H1 (cell line): Measurements from ENCODE around the gene LMBR1. TPM values are rescaled to one million over a fixed set of nuclear protein-coding genes. Genes with fewer than 3 reads are reported as not detected.

ENCODE experiments used
- CTCF ChIA-PET: fragments of 300-600 bp; sonication (Branson Sonifier 250); formaldehyde crosslinking; loops from one replicate; lab custom pipeline; 2021; ENCODE audit not compliant: partially characterized antibody; lab: Charles Lee
- POLR2A ChIA-PET: fragments of 300-600 bp; sonication (Branson Sonifier 250); formaldehyde crosslinking; loops from one replicate; lab custom pipeline; 2021; ENCODE audit warnings: inconsistent platforms; ENCODE audit not compliant: partially characterized antibody; lab: Charles Lee
- DNase-seq, 2 experiments: peaks; one replicate each; pipeline versions ENCODE4 v3.0.0 to v3.0.0-alpha.2; 2010 to 2022; ENCODE audit warnings: low spot score in 2 of 2, low read depth in 1 of 2, mixed read lengths in 1 of 2
- FAIRE-seq: peaks from 2 replicates; lab custom pipeline; 2011; peaks lifted over from hg19 to GRCh38; lab: Jason Lieb, UNC
- H2AFZ ChIP-seq: 2 replicates; pipeline ENCODE4 v1.8.1; 2012; ENCODE audit warnings: low read length, inconsistent platforms
- H2AK5ac ChIP-seq: 2 replicates; pipeline ENCODE4 v1.6.1; 2013; ENCODE audit warnings: low read depth, low read length
- H2BK120ac ChIP-seq: replicated peaks from 2 replicates; pipeline ENCODE3; 2013; ENCODE audit warnings: low read depth, low read length, inconsistent platforms
- H2BK12ac ChIP-seq: 2 replicates; pipeline ENCODE4 v1.6.1; 2013; ENCODE audit warnings: low read depth, low read length
- H2BK15ac ChIP-seq: 2 replicates; pipeline ENCODE4 v1.6.1; 2013; ENCODE audit warnings: low read length
- H2BK20ac ChIP-seq: 2 replicates; pipeline ENCODE4 v1.6.1; 2013; ENCODE audit warnings: low read length
- H2BK5ac ChIP-seq: 2 replicates; pipeline ENCODE4 v1.6.1; 2013; ENCODE audit warnings: low read depth, low read length
- H3K14ac ChIP-seq: 2 replicates; pipeline ENCODE4 v1.6.1; 2013; ENCODE audit warnings: inconsistent platforms; ENCODE audit not compliant: insufficient read length
- H3K18ac ChIP-seq: 2 replicates; pipeline ENCODE4 v1.6.1; 2013; ENCODE audit warnings: low read length; ENCODE audit errors: extremely low read depth
- H3K23ac ChIP-seq: 2 replicates; pipeline ENCODE4 v1.6.1; 2013; ENCODE audit warnings: inconsistent platforms; ENCODE audit not compliant: insufficient read length
- H3K23me2 ChIP-seq: 2 replicates; pipeline ENCODE4 v1.6.1; 2013; ENCODE audit warnings: low read depth, low read length
- H3K27ac ChIP-seq: 2 replicates; pipeline ENCODE4 v1.6.1; 2011; ENCODE audit warnings: low read depth, low read length, inconsistent platforms
- H3K27me3 ChIP-seq, 4 experiments: replicated peaks in 1 of 4; 1 replicate in 1 of 4; 2 replicates in 3 of 4; pipeline versions ENCODE4 v1.6.1 to v1.8.1; 2011 to 2013; ENCODE audit warnings: low read length in 3 of 4, mild to moderate bottlenecking in 3 of 4, inconsistent platforms in 2 of 4, mixed read lengths in 2 of 4, moderate library complexity in 1 of 4; ENCODE audit not compliant: control insufficient read depth in 3 of 4, insufficient read depth in 3 of 4; ENCODE audit errors: extremely low read depth in 1 of 4
- H3K36me3 ChIP-seq, 4 experiments: 2 replicates each; pipeline versions ENCODE4 v1.6.1 to v1.8.1; 2011 to 2013; ENCODE audit warnings: mild to moderate bottlenecking in 4 of 4, low read length in 3 of 4, moderate library complexity in 2 of 4, control low read depth in 1 of 4, inconsistent platforms in 1 of 4; ENCODE audit not compliant: insufficient read depth in 4 of 4, control insufficient read depth in 2 of 4
- H3K4ac ChIP-seq: replicated peaks from 2 replicates; pipeline ENCODE3; 2013; ENCODE audit warnings: low read length, low read depth, mixed read lengths, inconsistent platforms; ENCODE audit not compliant: insufficient read length
- H3K4me1 ChIP-seq, 4 experiments: replicated peaks in 1 of 4; 1 replicate in 1 of 4; 2 replicates in 3 of 4; pipeline versions ENCODE4 v1.6.1 to v1.8.1; 2011 to 2013; ENCODE audit warnings: low read length in 3 of 4, inconsistent platforms in 2 of 4, mixed read lengths in 1 of 4; ENCODE audit not compliant: insufficient read depth in 4 of 4, control insufficient read depth in 3 of 4
- H3K4me2 ChIP-seq, 2 experiments: 2 replicates each; pipeline versions ENCODE4 v1.6.1 to v1.8.1; 2011 to 2013; ENCODE audit warnings: low read depth in 2 of 2, low read length in 2 of 2, control low read depth in 1 of 2, inconsistent platforms in 1 of 2, mild to moderate bottlenecking in 1 of 2; ENCODE audit not compliant: insufficient read depth in 1 of 2
- H3K4me3 ChIP-seq, 4 experiments: fragments of 200-600, 300-600 bp in 1 of 4; sonication (generic), shearing (Covaris generic), sonication (Bioruptor Twin) in 1 of 4; 2 replicates each; pipeline versions ENCODE4 v1.5.1 to v1.8.1; 2011 to 2016; ENCODE audit warnings: low read length in 4 of 4, low read depth in 3 of 4, control low read depth in 2 of 4, inconsistent platforms in 2 of 4, mild to moderate bottlenecking in 2 of 4, mixed read lengths in 1 of 4, moderate library complexity in 1 of 4; ENCODE audit not compliant: insufficient read depth in 2 of 4; ENCODE audit errors: extremely low read depth in 1 of 4
- H3K56ac ChIP-seq: replicated peaks from 2 replicates; pipeline ENCODE3; 2013; ENCODE audit warnings: low read depth, mild to moderate bottlenecking, mixed read lengths, low read length, inconsistent platforms; ENCODE audit not compliant: insufficient read length
- H3K79me1 ChIP-seq: 2 replicates; pipeline ENCODE4 v1.6.1; 2013; ENCODE audit warnings: low read depth, low read length, control low read depth
- H3K79me2 ChIP-seq, 2 experiments: 2 replicates each; pipeline versions ENCODE4 v1.6.1 to v1.8.1; 2012 to 2013; ENCODE audit warnings: low read length in 2 of 2, mild to moderate bottlenecking in 2 of 2, inconsistent platforms in 1 of 2; ENCODE audit not compliant: insufficient read depth in 2 of 2, control insufficient read depth in 1 of 2
- H3K9ac ChIP-seq, 4 experiments: replicated peaks in 1 of 4; 1 replicate in 1 of 4; 2 replicates in 3 of 4; pipeline versions ENCODE4 v1.6.1 to v1.8.1; 2011 to 2013; ENCODE audit warnings: low read depth in 3 of 4, low read length in 3 of 4, control low read depth in 2 of 4, mild to moderate bottlenecking in 2 of 4, moderate library complexity in 2 of 4, inconsistent platforms in 1 of 4; ENCODE audit errors: extremely low read depth in 1 of 4
- H3K9me3 ChIP-seq, 2 experiments: 2 replicates each; pipeline versions ENCODE4 v1.6.1 to v1.8.1; 2012 to 2013; ENCODE audit warnings: mild to moderate bottlenecking in 2 of 2, moderate library complexity in 2 of 2, control low read depth in 1 of 2, inconsistent platforms in 1 of 2, low read depth in 1 of 2, low read length in 1 of 2, mixed read lengths in 1 of 2; ENCODE audit not compliant: insufficient read depth in 2 of 2
- H4K20me1 ChIP-seq, 2 experiments: replicated peaks in 1 of 2; 2 replicates each; pipeline versions ENCODE3 to v1.8.1; 2011 to 2013; ENCODE audit warnings: inconsistent platforms in 2 of 2, low read length in 2 of 2, mild to moderate bottlenecking in 1 of 2; ENCODE audit not compliant: insufficient read depth in 2 of 2, control insufficient read depth in 1 of 2
- H4K5ac ChIP-seq: 2 replicates; pipeline ENCODE4 v1.6.1; 2013; ENCODE audit warnings: low read length, low read depth, mixed read lengths, inconsistent platforms; ENCODE audit not compliant: insufficient read length
- H4K8ac ChIP-seq: 2 replicates; pipeline ENCODE4 v1.8.0; 2013; ENCODE audit warnings: mild to moderate bottlenecking, moderate library complexity, low read length, inconsistent platforms; ENCODE audit not compliant: insufficient read depth; ENCODE audit errors: extremely low read depth
- H4K91ac ChIP-seq: replicated peaks from 2 replicates; pipeline ENCODE3; 2013; ENCODE audit warnings: low read length, mixed read lengths, inconsistent platforms; ENCODE audit not compliant: insufficient read length
- ATF2 ChIP-seq: IDR thresholded peaks from 2 replicates; pipeline ENCODE4 v1.6.1; 2012; ENCODE audit warnings: low read length, inconsistent platforms
- CHD1 ChIP-seq: IDR thresholded peaks from 2 replicates; pipeline ENCODE4 v1.6.1; 2012; ENCODE audit warnings: low read depth, low read length, improper control_type of control experiment
- CTCF ChIP-seq, 3 experiments: IDR thresholded peaks; 1 replicate in 2 of 3; 2 replicates in 1 of 3; pipeline versions ENCODE4 v1.5.1 to v1.6.1; 2011; ENCODE audit warnings: low read length in 3 of 3, mild to moderate bottlenecking in 3 of 3, inconsistent platforms in 2 of 3, low read depth in 1 of 3, moderate library complexity in 1 of 3; ENCODE audit not compliant: insufficient read depth in 1 of 3; ENCODE audit errors: control extremely low read depth in 1 of 3
- EZH2 ChIP-seq: fragments of 200-600 bp; sonication (generic); IDR thresholded peaks from 2 replicates; pipeline ENCODE4 v1.7.1; 2012; ENCODE audit warnings: low read depth, mild to moderate bottlenecking, moderate library complexity, low read length, inconsistent platforms; ENCODE audit not compliant: severe bottlenecking
- GTF2F1 ChIP-seq: IDR thresholded peaks from 2 replicates; pipeline ENCODE4 v1.6.1; 2012; ENCODE audit warnings: low read depth, low read length, improper control_type of control experiment, borderline replicate concordance
- POLR2AphosphoS5 ChIP-seq: IDR thresholded peaks from 2 replicates; pipeline ENCODE4 v1.6.1; 2011; ENCODE audit warnings: low read depth, low read length
- RBBP5 ChIP-seq: IDR thresholded peaks from 2 replicates; pipeline ENCODE4 v1.7.1; 2012; ENCODE audit warnings: low read depth, mild to moderate bottlenecking, inconsistent platforms, low read length, moderate library complexity, borderline replicate concordance
- SAP30 ChIP-seq: fragments of 300-600 bp; sonication (generic); IDR thresholded peaks from 2 replicates; pipeline ENCODE4 v1.7.1; 2012; ENCODE audit warnings: low read length, moderate library complexity, mild to moderate bottlenecking, inconsistent platforms; ENCODE audit not compliant: insufficient read depth, insufficient replicate concordance
- SRF ChIP-seq: IDR thresholded peaks from 2 replicates; pipeline ENCODE4 v1.6.1; 2011; ENCODE audit warnings: mild to moderate bottlenecking, low read depth, low read length, moderate library complexity
- ZNF274 ChIP-seq: IDR thresholded peaks from 2 replicates; pipeline ENCODE4 v1.7.0; 2012; ENCODE audit warnings: low read length, borderline replicate concordance; ENCODE audit errors: extremely low read depth
- WGBS, 2 experiments: shearing (Covaris generic) in 1 of 2; methylation state at CpG; one replicate each; pipeline versions ENCODE4 v1.1.6 to v1.1.7; 2013 to 2015; ENCODE audit warnings: low lambda C conversion rate in 2 of 2, mixed read lengths in 2 of 2, inconsistent platforms in 1 of 2, low coverage in 1 of 2, missing lambda C conversion rate in 1 of 2; ENCODE audit not compliant: insufficient replicate concordance in 2 of 2, insufficient coverage in 1 of 2, insufficient read length in 1 of 2; ENCODE audit errors: extremely low coverage in 1 of 2, missing lambda C conversion rate in 1 of 2; 5-methylcytosine and 5-hydroxymethylcytosine counted together
- polyA plus RNA-seq, 7 experiments: library from polyadenylated mRNA; depleted of rRNA in 3 of 7; stranded (reverse) in 5 of 7; unstranded in 2 of 7; fragments of >200 nt in 5 of 7; fragments of 200-250 nt in 2 of 7; gene quantifications; 1 replicate in 5 of 7; 2 replicates in 1 of 7; 4 replicates in 1 of 7; pipeline versions ENCODE4 v1.2.1 to v1.2.3, GENCODE V29; 2011 to 2013; ENCODE audit warnings: missing spikeins in 2 of 7, mixed read lengths in 2 of 7
- total RNA-seq: library from RNA; stranded (reverse); fragmentation: NEBNext Ultra II Directional; extraction: Animal tissue kit (Norgen Biotek cat#: 25700); gene quantifications from 2 replicates; pipeline ENCODE4 v1.2.1, GENCODE V29; 2021

The LMBR1 gene
- total and polyA plus RNA-seq, 2 of the 8 experiments (the other 6 are each of a cell fraction or from before 2014, with no cell fraction given) = 15.1 to 70.4 TPM

GRCh38 chr7:156811706-156812105 is 81.3 kb downstream of the LMBR1 start:
- no peak overlapping the region for H4K5ac ChIP-seq
- no peak overlapping the region for H3K14ac ChIP-seq
- H4K91ac ChIP-seq = no peak overlapping the region
- H3K23me2 ChIP-seq = no peaks in the 10 kb centered on the region
- no peak overlapping the region for H3K4ac ChIP-seq
- H3K36me3 ChIP-seq = peaks cover 0 to 3% (median 0%) of the 10 kb centered on the region in 4 experiments; a peak in 1 of 8 replicates
- H4K8ac ChIP-seq = no peak overlapping the region
- H2BK12ac ChIP-seq = no peak overlapping the region
- FAIRE-seq = no peak
- WGBS, 2 experiments = 92% methylated on average over 3 of the region's 3 CpGs; no CpG with 5 or more reads in 1 of the 2 experiments
- POLR2A ChIA-PET = no interaction called here
- no peaks in the 10 kb centered on the region for H3K27me3 ChIP-seq
- H3K4me1 ChIP-seq = no peaks in the 10 kb centered on the region
- no peak overlapping the region for H3K56ac ChIP-seq
- no peaks in the 10 kb centered on the region for H3K79me2 ChIP-seq
- no peak overlapping the region for H3K4me2 ChIP-seq
- no peak overlapping the region for H3K27ac ChIP-seq
- no peak overlapping the region for H2AK5ac ChIP-seq
- no peak for DNase-seq
- H2BK15ac ChIP-seq = no peak overlapping the region
- CTCF ChIA-PET = interaction anchor here (0.7 kb wide), 1 partner anchor 41 kb away, joined by 3 read pairs; no protein-coding TSS in a partner anchor
- no peaks in the 10 kb centered on the region for H3K79me1 ChIP-seq
- no peak overlapping the region for H2AFZ ChIP-seq
- no peak overlapping the region for H2BK5ac ChIP-seq
- H2BK120ac ChIP-seq = no peak overlapping the region
- H3K9me3 ChIP-seq = no peaks in the 10 kb centered on the region
- no peak overlapping the region for H3K18ac ChIP-seq
- no peaks in the 10 kb centered on the region for H4K20me1 ChIP-seq
- no peak overlapping the region for H3K9ac ChIP-seq
- H3K4me3 ChIP-seq = no peak overlapping the region
- H3K23ac ChIP-seq = no peak overlapping the region
- no peak overlapping the region for H2BK20ac ChIP-seq
- TF ChIP-seq POLR2AphosphoS5 = no peak
- no peak for TF ChIP-seq ZNF274
- TF ChIP-seq CTCF (IDR thresholded peaks at IDR 0.05; ENCODE audit: control extremely low read depth in 1 of 3, insufficient read depth in 1 of 3, low read depth in 1 of 3, low read length in 3 of 3) = no peak
- TF ChIP-seq CHD1 = no peak
- TF ChIP-seq EZH2 = no peak
- TF ChIP-seq RBBP5 = no peak
- TF ChIP-seq GTF2F1 = no peak
- no peak for TF ChIP-seq SRF
- no peak for TF ChIP-seq ATF2
- no peak for TF ChIP-seq SAP30
